Measurements from ENCODE around the gene CCDC177.

Gene CCDC177

GRCh38 chr14:69528930-69529329 lies 45.7 kb downstream of the CCDC177 start:
- Histone ChIP-seq H3K27ac (ENCODE audit: low read depth, low read length, poor library complexity, severe bottlenecking) (no peak overlapping the region), H3K9me3 (ENCODE audit: low read length) (no peaks in the 10 kb centered on the region), H3K9ac (ENCODE audit: low read length) (no peak overlapping the region), H3K9me2 (ENCODE audit: low read depth, low read length) (no peaks in the 10 kb centered on the region), H3K79me2 (ENCODE audit: insufficient read depth, low read length) (no peaks in the 10 kb centered on the region), H2AFZ (ENCODE audit: low read length) (no peak overlapping the region), H3K36me3 (ENCODE audit: insufficient read depth, low read length) (no peaks in the 10 kb centered on the region), H3F3A (ENCODE audit: insufficient read depth, low read length) (no peaks in the 10 kb centered on the region), H3K4me2 (ENCODE audit: low read length) (no peak overlapping the region), H4K20me1 (ENCODE audit: insufficient read depth, low read length) (no peaks in the 10 kb centered on the region), H3K4me3 (ENCODE audit: low read depth, low read length, poor library complexity, severe bottlenecking) (no peak overlapping the region), H3K4me1 (ENCODE audit: insufficient read depth, low read length, severe bottlenecking) (no peaks in the 10 kb centered on the region), H3K27me3 (ENCODE audit: insufficient read depth, low read length) (peaks cover 7% of the 10 kb centered on the region)
- no peak for TF ChIP-seq EZH2 (IDR thresholded peaks at IDR 0.05; ENCODE audit: borderline replicate concordance, low read length)
- no peak for TF ChIP-seq CTCF (IDR thresholded peaks at IDR 0.05; ENCODE audit: low read length)

GRCh38 chr14:69528143-69528542 lies 46.5 kb downstream of the CCDC177 start:
- Histone ChIP-seq H3K79me2 (ENCODE audit: insufficient read depth, low read length) (no peaks in the 10 kb centered on the region), H3K27ac (ENCODE audit: low read depth, low read length, poor library complexity, severe bottlenecking) (no peak overlapping the region), H2AFZ (ENCODE audit: low read length) (no peak overlapping the region), H3K27me3 (ENCODE audit: insufficient read depth, low read length) (peaks cover 2% of the 10 kb centered on the region), H3K9me3 (ENCODE audit: low read length) (no peaks in the 10 kb centered on the region), H3K4me1 (ENCODE audit: insufficient read depth, low read length, severe bottlenecking) (no peaks in the 10 kb centered on the region), H3K9me2 (ENCODE audit: low read depth, low read length) (no peaks in the 10 kb centered on the region), H4K20me1 (ENCODE audit: insufficient read depth, low read length) (no peaks in the 10 kb centered on the region), H3K9ac (ENCODE audit: low read length) (no peak overlapping the region), H3F3A (ENCODE audit: insufficient read depth, low read length) (no peaks in the 10 kb centered on the region), H3K4me2 (ENCODE audit: low read length) (no peak overlapping the region), H3K36me3 (ENCODE audit: insufficient read depth, low read length) (no peaks in the 10 kb centered on the region), H3K4me3 (ENCODE audit: low read depth, low read length, poor library complexity, severe bottlenecking) (no peak overlapping the region)
- no peak for TF ChIP-seq CTCF (IDR thresholded peaks at IDR 0.05; ENCODE audit: low read length)
- no peak for TF ChIP-seq EZH2 (IDR thresholded peaks at IDR 0.05; ENCODE audit: borderline replicate concordance, low read length)

GRCh38 chr14:69527635-69528034 lies 47.0 kb downstream of the CCDC177 start:
- Histone ChIP-seq H3K9me2 (ENCODE audit: low read depth, low read length) (no peaks in the 10 kb centered on the region), H3K79me2 (ENCODE audit: insufficient read depth, low read length) (no peaks in the 10 kb centered on the region), H3K27ac (ENCODE audit: low read depth, low read length, poor library complexity, severe bottlenecking) (no peak overlapping the region), H3K4me3 (ENCODE audit: low read depth, low read length, poor library complexity, severe bottlenecking) (no peak overlapping the region), H4K20me1 (ENCODE audit: insufficient read depth, low read length) (no peaks in the 10 kb centered on the region), H3K27me3 (ENCODE audit: insufficient read depth, low read length) (no peaks in the 10 kb centered on the region; the same call in 1 of the 2 replicates), H3K9ac (ENCODE audit: low read length) (no peak overlapping the region), H2AFZ (ENCODE audit: low read length) (no peak overlapping the region), H3K36me3 (ENCODE audit: insufficient read depth, low read length) (no peaks in the 10 kb centered on the region), H3F3A (ENCODE audit: insufficient read depth, low read length) (no peaks in the 10 kb centered on the region), H3K4me2 (ENCODE audit: low read length) (no peak overlapping the region), H3K9me3 (ENCODE audit: low read length) (no peaks in the 10 kb centered on the region), H3K4me1 (ENCODE audit: insufficient read depth, low read length, severe bottlenecking) (no peaks in the 10 kb centered on the region)
- TF ChIP-seq CTCF (IDR thresholded peaks at IDR 0.05; ENCODE audit: low read length) (no peak), EZH2 (IDR thresholded peaks at IDR 0.05; ENCODE audit: borderline replicate concordance, low read length) (no peak)
